Hepatocyte (in vitro differentiated cells): Measurements from ENCODE around the gene RPL10. TPM values are rescaled to one million over a fixed set of nuclear protein-coding genes. Genes with fewer than 3 reads are reported as not detected.

Experiments used
- DNase-seq: peaks from one replicate; pipeline ENCODE4 v3.0.0-alpha.2; 2016; ENCODE audit warnings: low spot score
- H2AFZ ChIP-seq: fragments of 200-600 bp; sonication (generic); 2 replicates; pipeline ENCODE4 v1.6.0; 2016; ENCODE audit warnings: antibody characterized with exemption, mild to moderate bottlenecking
- H3K27ac ChIP-seq: fragments of 200-600 bp; sonication (generic); 2 replicates; pipeline ENCODE4 v1.5.1; 2016; ENCODE audit warnings: mild to moderate bottlenecking
- H3K27me3 ChIP-seq: fragments of 200-600 bp; sonication (generic); 2 replicates; pipeline ENCODE4 v1.6.1; 2016
- H3K36me3 ChIP-seq: fragments of 200-600 bp; sonication (generic); replicated peaks from 2 replicates; pipeline ENCODE4 v1.5.1; 2016; ENCODE audit warnings: low read depth; ENCODE audit not compliant: insufficient read depth
- H3K4me1 ChIP-seq: fragments of 200-600 bp; sonication (generic); 2 replicates; pipeline ENCODE4 v1.5.1; 2016; ENCODE audit warnings: mild to moderate bottlenecking, moderate library complexity; ENCODE audit not compliant: insufficient read depth
- H3K4me2 ChIP-seq: fragments of 200-600 bp; sonication (generic); 2 replicates; pipeline ENCODE4 v1.6.0; 2016
- H3K4me3 ChIP-seq: fragments of 200-600 bp; sonication (generic); 2 replicates; pipeline ENCODE4 v1.5.1; 2016; ENCODE audit warnings: mild to moderate bottlenecking
- H3K79me2 ChIP-seq: fragments of 200-600 bp; sonication (generic); 2 replicates; pipeline ENCODE4 v1.6.0; 2017; ENCODE audit warnings: mild to moderate bottlenecking
- H3K9me2 ChIP-seq: fragments of 200-600 bp; sonication (generic); replicated peaks from 2 replicates; pipeline ENCODE4 v1.6.0; 2017; ENCODE audit warnings: mild to moderate bottlenecking; ENCODE audit not compliant: insufficient read depth
- H3K9me3 ChIP-seq: fragments of 200-600 bp; sonication (generic); 2 replicates; pipeline ENCODE4 v1.5.1; 2016; ENCODE audit warnings: low read depth, mild to moderate bottlenecking
- H4K20me1 ChIP-seq: fragments of 200-600 bp; sonication (generic); 2 replicates; pipeline ENCODE4 v1.6.0; 2016; ENCODE audit warnings: mild to moderate bottlenecking; ENCODE audit not compliant: insufficient read depth, poor library complexity, severe bottlenecking
- EZH2 ChIP-seq: fragments of 200-600 bp; sonication (generic); IDR thresholded peaks from 2 replicates; pipeline ENCODE4 v1.6.1; 2016; ENCODE audit warnings: antibody characterized with exemption, mild to moderate bottlenecking, borderline replicate concordance
- EZH2phosphoT487 ChIP-seq: fragments of 200-600 bp; sonication (generic); IDR thresholded peaks from one replicate; pipeline ENCODE4 v1.6.1; 2018; ENCODE audit warnings: antibody characterized with exemption, mild to moderate bottlenecking, low read depth, moderate library complexity; ENCODE audit not compliant: unreplicated experiment, severe bottlenecking
- WGBS: methylation state at CpG from one replicate; pipeline ENCODE4 v1.1.6; 2016; ENCODE audit warnings: low lambda C conversion rate; ENCODE audit errors: missing lambda C conversion rate; 5-methylcytosine and 5-hydroxymethylcytosine counted together
- polyA plus RNA-seq: library from polyadenylated mRNA; unstranded; fragments of >200 nt; fragmentation: Nextera tagmentation; extraction: Ambion mirVana; gene quantifications from 2 replicates; pipeline ENCODE4 v1.2.1, GENCODE V29; 2016
- total RNA-seq: library from RNA; depleted of rRNA; stranded (reverse); fragments of >200 nt; gene quantifications from 2 replicates; pipeline ENCODE4 v1.2.3, GENCODE V29; 2014
- TF ChIP-seq, protein P1 (sequence below): fragments of 200-600 bp; sonication (generic); IDR thresholded peaks from 2 replicates; pipeline ENCODE4 v1.5.1; 2016; ENCODE audit warnings: antibody characterized with exemption, mild to moderate bottlenecking; ENCODE audit not compliant: poor library complexity

The RPL10 gene
- total RNA-seq (4,114 and 4,460 TPM in 2 replicates), polyA plus RNA-seq (1,206 and 1,210 TPM in 2 replicates)

DNA sequence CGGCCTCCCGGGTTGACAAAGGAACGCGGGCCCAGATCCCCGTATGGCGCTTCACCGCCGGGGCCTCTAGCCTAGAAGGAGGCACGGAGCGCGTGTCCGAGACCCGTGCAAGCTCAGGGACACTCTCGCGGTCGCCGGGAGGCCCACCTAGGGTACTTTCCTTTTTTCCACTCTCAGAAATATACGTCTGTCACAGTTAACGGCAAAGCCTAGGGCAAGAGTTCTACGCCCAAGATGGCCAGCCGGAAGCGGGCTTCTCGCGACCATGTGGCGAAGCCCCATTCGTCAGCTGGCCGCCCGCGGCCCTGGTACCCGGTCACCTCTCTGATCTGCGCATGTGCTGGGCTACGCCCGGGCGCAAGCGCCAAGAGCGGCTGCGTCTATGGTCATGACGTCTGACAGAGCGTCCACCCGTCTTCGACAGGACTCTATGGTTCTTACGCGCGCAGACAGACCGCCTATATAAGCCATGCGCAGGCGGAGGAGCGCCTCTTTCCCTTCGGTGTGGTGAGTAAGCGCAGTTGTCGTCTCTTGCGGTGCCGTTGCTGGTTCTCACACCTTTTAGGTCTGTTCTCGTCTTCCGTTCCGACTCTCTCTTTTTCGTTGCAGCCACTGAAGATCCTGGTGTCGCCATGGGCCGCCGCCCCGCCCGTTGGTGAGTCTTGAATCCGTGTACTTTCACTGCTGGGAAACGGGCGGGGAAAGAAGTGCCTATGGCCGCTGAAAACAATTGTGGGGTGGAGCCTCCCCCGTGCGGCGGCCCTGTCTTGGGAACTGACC lies at the start of gene RPL10:
Gene RPL10 (plus strand): TSS at position 490 of the 780 bp plus-strand sequence. CDS start 143 bp downstream, at position 633.
- Histone ChIP-seq H3K27ac (peak within 1 kb of the TSS; percentile 99), H3K27me3 (no peaks in the 10 kb centered on the region), H3K9me2 (no peaks in the 10 kb centered on the region), H3K4me1 (peaks cover 4% of the 10 kb centered on the region), H3K4me3 (peak within 1 kb of the TSS; percentile 54), H2AFZ (peak within 1 kb of the TSS; percentile 56), H3K9me3 (no peaks in the 10 kb centered on the region), H3K4me2 (peak within 1 kb of the TSS; percentile 80), H3K79me2 (peaks cover 16% of the 10 kb centered on the region), H4K20me1 (peaks cover 24% of the 10 kb centered on the region), H3K36me3 (peaks cover 3% of the 10 kb centered on the region)
- peak; percentile 95 for DNase-seq
- TF ChIP-seq, protein P1, sequence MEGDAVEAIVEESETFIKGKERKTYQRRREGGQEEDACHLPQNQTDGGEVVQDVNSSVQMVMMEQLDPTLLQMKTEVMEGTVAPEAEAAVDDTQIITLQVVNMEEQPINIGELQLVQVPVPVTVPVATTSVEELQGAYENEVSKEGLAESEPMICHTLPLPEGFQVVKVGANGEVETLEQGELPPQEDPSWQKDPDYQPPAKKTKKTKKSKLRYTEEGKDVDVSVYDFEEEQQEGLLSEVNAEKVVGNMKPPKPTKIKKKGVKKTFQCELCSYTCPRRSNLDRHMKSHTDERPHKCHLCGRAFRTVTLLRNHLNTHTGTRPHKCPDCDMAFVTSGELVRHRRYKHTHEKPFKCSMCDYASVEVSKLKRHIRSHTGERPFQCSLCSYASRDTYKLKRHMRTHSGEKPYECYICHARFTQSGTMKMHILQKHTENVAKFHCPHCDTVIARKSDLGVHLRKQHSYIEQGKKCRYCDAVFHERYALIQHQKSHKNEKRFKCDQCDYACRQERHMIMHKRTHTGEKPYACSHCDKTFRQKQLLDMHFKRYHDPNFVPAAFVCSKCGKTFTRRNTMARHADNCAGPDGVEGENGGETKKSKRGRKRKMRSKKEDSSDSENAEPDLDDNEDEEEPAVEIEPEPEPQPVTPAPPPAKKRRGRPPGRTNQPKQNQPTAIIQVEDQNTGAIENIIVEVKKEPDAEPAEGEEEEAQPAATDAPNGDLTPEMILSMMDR: no peak
- TF ChIP-seq EZH2: no peak
- TF ChIP-seq EZH2phosphoT487: no peak
- WGBS: 45% methylated on average over 67 of the region's 69 CpGs

DNA sequence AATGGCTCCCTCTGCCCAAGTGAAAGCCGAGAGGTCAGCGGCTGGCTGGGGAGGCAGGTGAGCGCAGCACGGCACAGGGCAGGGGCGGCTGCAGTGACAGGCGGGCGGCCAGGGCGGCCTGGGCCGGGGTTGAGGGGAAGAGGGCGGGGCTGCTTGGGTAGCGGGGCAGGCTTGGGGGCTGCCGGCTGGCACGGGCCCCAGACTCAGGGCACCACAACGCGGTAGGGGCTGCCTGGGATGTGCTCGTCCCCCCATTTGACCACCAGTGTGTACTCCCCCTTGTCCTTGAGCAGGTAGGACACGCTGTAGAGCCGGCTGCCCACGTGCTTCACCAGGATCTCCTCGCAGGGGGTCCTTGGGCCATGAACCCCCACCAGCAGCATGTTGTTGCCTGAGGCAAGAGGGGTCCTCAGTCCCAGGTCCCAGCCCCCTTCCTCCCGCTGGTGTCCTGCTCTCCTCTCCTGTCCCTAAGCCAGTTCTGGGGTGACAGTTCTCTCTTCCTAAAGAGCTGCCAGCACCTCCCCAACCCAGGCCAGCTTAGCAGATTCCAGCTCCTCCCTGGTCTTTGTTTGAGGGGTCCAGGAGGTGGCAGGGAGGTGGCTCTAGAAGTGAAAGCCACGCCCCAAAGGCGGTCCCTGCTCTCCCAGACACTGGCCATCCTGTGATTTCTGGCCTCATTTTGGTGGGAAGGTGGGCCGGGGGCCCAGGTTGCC lies 49.4 kb upstream of the RPL10 start:
- Histone ChIP-seq H3K9me3 (no peaks in the 10 kb centered on the region), H3K4me2 (no peak overlapping the region), H3K79me2 (no peaks in the 10 kb centered on the region), H2AFZ (no peak overlapping the region), H3K4me1 (no peaks in the 10 kb centered on the region), H3K9me2 (no peaks in the 10 kb centered on the region), H3K27me3 (no peaks in the 10 kb centered on the region), H3K36me3 (no peaks in the 10 kb centered on the region), H3K27ac (no peak overlapping the region), H4K20me1 (no peaks in the 10 kb centered on the region), H3K4me3 (no peak overlapping the region)
- TF ChIP-seq, protein P1: no peak
- TF ChIP-seq EZH2phosphoT487 (no peak), EZH2 (no peak)
- no peak for DNase-seq
- WGBS: 87% methylated on average over 16 of the region's 24 CpGs

GRCh38 chrX:154349359-154349935 lies 48.7 kb upstream of the RPL10 start:
- Histone ChIP-seq H3K4me3 (no peak overlapping the region), H4K20me1 (no peaks in the 10 kb centered on the region), H3K27ac (no peak overlapping the region), H3K27me3 (no peaks in the 10 kb centered on the region), H3K4me1 (no peaks in the 10 kb centered on the region), H2AFZ (no peak overlapping the region), H3K9me2 (no peaks in the 10 kb centered on the region), H3K4me2 (no peak overlapping the region), H3K79me2 (no peaks in the 10 kb centered on the region), H3K36me3 (no peaks in the 10 kb centered on the region), H3K9me3 (no peaks in the 10 kb centered on the region)
- 90% methylated on average over 19 of the region's 19 CpGs for WGBS
- TF ChIP-seq EZH2phosphoT487 (no peak), EZH2 (no peak)
- TF ChIP-seq, protein P1: no peak
- DNase-seq: no peak
